ENCODE results near the gene P2RY11. TPM values are rescaled to one million over a fixed set of nuclear protein-coding genes. Genes with fewer than 3 reads are reported as not detected.

P2RY11 gene
- total RNA-seq, 3 donors from 2014 or later: 74.8 to 87.5 (median 82.6) TPM

DNA sequence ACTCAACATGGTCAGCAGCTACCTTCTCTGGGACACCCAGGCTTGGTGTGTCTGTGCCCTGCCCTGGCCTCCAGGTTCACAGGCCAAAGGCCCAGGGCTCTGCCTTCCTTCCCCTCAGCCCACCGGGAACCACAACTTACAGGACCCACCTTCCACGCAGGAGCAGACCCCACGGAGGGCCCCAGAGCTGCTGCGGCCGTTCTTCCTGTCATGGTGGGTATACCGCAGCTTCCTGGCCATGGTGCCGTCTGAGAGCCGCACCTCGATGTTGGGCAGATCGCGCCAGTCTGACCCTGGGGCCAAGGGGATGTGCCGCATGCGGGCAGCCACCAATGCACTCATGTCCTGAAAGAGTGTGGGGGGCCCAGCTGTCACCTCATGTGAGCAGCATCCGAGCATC lies 25.4 kb downstream of the P2RY11 start:
- Mint-ChIP-seq H3K27me3 (ENCODE audit: low read depth) (no peaks in the 10 kb centered on the region), H3K36me3 (ENCODE audit: insufficient read depth) (peaks cover 39% of the 10 kb centered on the region), H3K9me3 (no peaks in the 10 kb centered on the region), H3K4me1 (ENCODE audit: low read depth) (peaks cover 15% of the 10 kb centered on the region), H3K4me3 (no peak overlapping the region)
- no peak for ATAC-seq
- DNase-seq: no peak

- H3K36me3 Mint-ChIP-seq (ENCODE audit: insufficient read depth): peaks cover 40% of the 10 kb centered on the region
- no peak for DNase-seq
- H3K4me1 Mint-ChIP-seq (ENCODE audit: low read depth): peaks cover 26% of the 10 kb centered on the region
- H3K27me3 Mint-ChIP-seq (ENCODE audit: low read depth): no peaks in the 10 kb centered on the region
- H3K9me3 Mint-ChIP-seq: no peaks in the 10 kb centered on the region
- no peak overlapping the region for H3K4me3 Mint-ChIP-seq
- no peak for ATAC-seq
These were observed 26.5 kb downstream of the P2RY11 start for GRCh38 chr19:10137751-10138682.

DNA sequence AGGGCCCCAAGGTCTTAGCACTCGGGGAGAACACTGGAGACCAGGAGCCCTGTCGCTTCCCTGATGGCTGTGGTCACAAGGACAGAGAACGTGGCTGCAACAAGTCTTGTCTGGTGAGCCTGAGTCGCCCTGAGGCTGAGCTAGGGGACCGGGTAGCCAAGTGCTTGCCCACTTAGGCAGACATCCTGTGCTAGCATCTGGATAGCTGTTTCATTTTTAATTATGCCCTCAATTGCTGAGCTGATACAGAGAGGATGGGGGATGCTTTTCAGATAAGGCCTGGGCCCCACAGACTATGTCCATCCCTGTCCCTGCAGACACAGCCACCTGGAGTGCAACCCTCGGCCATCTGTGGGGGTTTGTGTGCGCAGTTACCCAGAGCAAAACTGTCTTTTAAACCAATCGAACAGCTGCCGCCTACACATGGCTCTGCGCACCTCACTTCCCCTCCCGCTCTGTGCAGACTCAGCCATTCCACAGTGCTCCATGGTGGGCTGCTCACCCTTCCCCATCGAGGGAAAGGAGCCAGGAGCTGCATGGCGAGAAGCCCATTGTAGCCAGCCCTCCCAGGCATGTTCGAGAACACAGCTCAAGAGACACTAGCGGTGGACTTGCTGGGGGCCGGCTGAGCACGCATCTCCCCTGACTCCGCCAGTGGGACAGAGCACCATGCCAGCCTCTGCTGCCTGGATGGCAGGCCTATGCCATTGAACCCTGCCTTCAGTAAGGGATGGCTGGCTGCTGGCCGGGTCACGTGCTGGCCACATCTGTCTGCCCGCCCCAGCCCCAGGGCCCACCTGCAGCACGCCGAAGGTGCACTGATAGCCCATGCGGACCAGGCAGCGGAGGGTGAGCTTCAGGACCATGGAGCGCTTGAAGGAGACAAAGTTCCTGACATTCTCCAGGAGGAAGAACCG lies 27.6 kb downstream of the P2RY11 start:
- Mint-ChIP-seq H3K27me3 (ENCODE audit: low read depth) (no peaks in the 10 kb centered on the region), H3K36me3 (ENCODE audit: insufficient read depth) (peaks cover 35% of the 10 kb centered on the region)

GRCh38 chr19:10139952-10140351 lies 28.5 kb downstream of the P2RY11 start:
- no peaks in the 10 kb centered on the region for H3K27me3 Mint-ChIP-seq (ENCODE audit: low read depth)
- H3K4me3 Mint-ChIP-seq: no peak overlapping the region
- DNase-seq (no peak), ATAC-seq (no peak)
- H3K9me3 Mint-ChIP-seq: no peaks in the 10 kb centered on the region
- H3K4me1 Mint-ChIP-seq (ENCODE audit: low read depth): peaks cover 38% of the 10 kb centered on the region
- H3K36me3 Mint-ChIP-seq (ENCODE audit: insufficient read depth): peaks cover 39% of the 10 kb centered on the region

More for the DNA sequence above, 27.6 kb downstream of the P2RY11 start:
- Mint-ChIP-seq H3K4me1 (ENCODE audit: low read depth) (peaks cover 34% of the 10 kb centered on the region), H3K4me3 (no peak overlapping the region), H3K9me3 (no peaks in the 10 kb centered on the region)
- ATAC-seq (no peak), DNase-seq (no peak)

DNA sequence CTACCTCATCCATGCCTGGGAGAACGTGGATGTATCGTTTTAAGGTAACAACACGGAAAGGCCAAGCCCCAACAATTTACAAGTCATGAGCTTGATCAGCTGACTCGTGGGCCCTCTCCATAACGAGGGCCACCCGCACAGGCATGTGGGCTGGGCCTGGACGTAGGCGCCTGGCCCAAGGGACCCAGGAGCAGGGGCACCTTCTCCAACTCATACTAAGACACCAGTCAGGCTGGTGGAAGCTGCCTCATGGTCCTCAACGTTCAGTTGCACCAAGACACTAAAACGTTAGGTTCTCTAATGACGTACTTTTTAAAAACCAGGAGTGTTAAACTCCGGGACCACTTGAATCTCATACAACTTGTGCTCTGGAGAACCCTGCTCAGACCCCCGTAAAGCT lies 30.0 kb downstream of the P2RY11 start:
- no peak for DNase-seq
- no peaks in the 10 kb centered on the region for H3K27me3 Mint-ChIP-seq (ENCODE audit: low read depth)
- H3K36me3 Mint-ChIP-seq (ENCODE audit: insufficient read depth): peaks cover 50% of the 10 kb centered on the region
- ATAC-seq: no peak
- no peak overlapping the region for H3K4me3 Mint-ChIP-seq
- no peaks in the 10 kb centered on the region for H3K9me3 Mint-ChIP-seq
- peaks cover 38% of the 10 kb centered on the region for H3K4me1 Mint-ChIP-seq (ENCODE audit: low read depth)

- Mint-ChIP-seq H3K27me3 (ENCODE audit: low read depth) (no peaks in the 10 kb centered on the region), H3K9me3 (no peaks in the 10 kb centered on the region), H3K4me1 (ENCODE audit: low read depth) (peaks cover 38% of the 10 kb centered on the region), H3K4me3 (no peak overlapping the region), H3K36me3 (ENCODE audit: insufficient read depth) (peaks cover 50% of the 10 kb centered on the region)
- no peak for DNase-seq
- no peak for ATAC-seq
These were observed 30.5 kb downstream of the P2RY11 start for GRCh38 chr19:10141973-10142372.

DNA sequence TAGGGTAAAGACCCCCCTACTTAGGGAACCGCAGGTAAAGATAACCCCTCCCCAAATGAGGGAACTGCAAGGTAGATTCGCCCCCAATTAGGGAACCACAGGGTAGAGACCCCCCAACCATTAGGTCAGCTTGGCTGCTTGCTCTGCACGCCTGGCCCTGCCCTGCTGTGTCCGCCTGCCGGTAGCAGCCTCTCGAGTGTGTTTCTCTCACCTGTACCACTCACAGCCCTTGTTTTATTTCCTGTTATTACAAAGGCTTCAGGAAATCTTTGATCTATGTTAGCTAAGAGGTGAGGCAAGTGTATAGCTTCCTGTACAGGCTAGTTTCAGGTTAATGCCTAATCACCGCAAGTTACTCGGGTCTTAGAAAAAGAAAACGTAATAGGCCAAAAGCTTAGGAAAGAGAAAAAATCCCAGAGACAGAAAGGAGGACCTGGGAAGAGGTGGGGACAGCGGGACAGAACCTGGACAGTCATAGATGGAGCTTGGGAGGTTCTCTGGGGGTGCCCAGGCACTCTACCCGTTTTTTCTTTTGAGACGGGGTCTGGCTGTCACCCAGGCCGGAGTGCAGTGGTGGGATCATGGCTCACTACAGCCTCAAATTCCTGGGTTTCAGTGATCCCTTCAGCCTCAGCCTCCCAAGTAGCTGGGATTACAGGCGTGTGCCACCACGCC lies 31.3 kb downstream of the P2RY11 start:
- DNase-seq (peak; percentile 38), ATAC-seq (peak; percentile 65 to 74)
- Mint-ChIP-seq H3K36me3 (ENCODE audit: insufficient read depth) (peaks cover 45% of the 10 kb centered on the region), H3K4me3 (peak overlapping the region; percentile 65), H3K27me3 (ENCODE audit: low read depth) (no peaks in the 10 kb centered on the region), H3K9me3 (no peaks in the 10 kb centered on the region), H3K4me1 (ENCODE audit: low read depth) (peaks cover 38% of the 10 kb centered on the region)

GRCh38 chr19:10143681-10144080 lies 32.2 kb downstream of the P2RY11 start:
- DNase-seq: no peak
- Mint-ChIP-seq H3K27me3 (ENCODE audit: low read depth) (no peaks in the 10 kb centered on the region), H3K36me3 (ENCODE audit: insufficient read depth) (peaks cover 44% of the 10 kb centered on the region), H3K9me3 (no peaks in the 10 kb centered on the region), H3K4me1 (ENCODE audit: low read depth) (peaks cover 38% of the 10 kb centered on the region), H3K4me3 (no peak overlapping the region)
- ATAC-seq: no peak

GRCh38 chr19:10144361-10144760 lies 32.9 kb downstream of the P2RY11 start:
- peaks cover 44% of the 10 kb centered on the region for H3K36me3 Mint-ChIP-seq (ENCODE audit: insufficient read depth)
- no peak overlapping the region for H3K4me3 Mint-ChIP-seq
- H3K27me3 Mint-ChIP-seq (ENCODE audit: low read depth): no peaks in the 10 kb centered on the region
- no peaks in the 10 kb centered on the region for H3K9me3 Mint-ChIP-seq
- ATAC-seq (no peak), DNase-seq (no peak)
- H3K4me1 Mint-ChIP-seq (ENCODE audit: low read depth): peaks cover 36% of the 10 kb centered on the region

DNA sequence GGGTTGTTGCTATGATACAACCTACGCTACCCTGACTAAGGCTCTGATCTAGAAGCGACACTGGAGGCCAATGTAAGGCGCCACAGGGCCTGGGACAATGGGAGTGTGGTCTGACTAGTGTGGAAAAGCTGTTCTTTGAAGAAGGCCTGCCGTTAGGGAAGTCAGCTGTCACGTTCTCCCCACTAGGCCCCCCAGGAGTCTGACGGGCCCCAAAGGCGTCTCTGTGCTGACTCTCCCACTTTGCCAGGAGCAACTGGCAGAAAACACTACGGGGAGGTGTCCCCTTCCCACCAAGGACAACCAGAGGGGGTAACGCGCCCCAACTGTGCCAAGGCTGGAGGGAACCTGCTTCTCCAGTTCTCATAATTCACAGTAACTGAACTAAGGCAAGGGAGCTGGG lies 33.5 kb downstream of the P2RY11 start:
- no peaks in the 10 kb centered on the region for H3K9me3 Mint-ChIP-seq
- peaks cover 43% of the 10 kb centered on the region for H3K36me3 Mint-ChIP-seq (ENCODE audit: insufficient read depth)
- peaks cover 33% of the 10 kb centered on the region for H3K4me1 Mint-ChIP-seq (ENCODE audit: low read depth)
- H3K4me3 Mint-ChIP-seq: no peak overlapping the region
- ATAC-seq: peak in 1 of 2 donors; percentile 30
- no peak for DNase-seq
- no peaks in the 10 kb centered on the region for H3K27me3 Mint-ChIP-seq (ENCODE audit: low read depth)

GRCh38 chr19:10146142-10146541 lies 34.6 kb downstream of the P2RY11 start:
- H3K27me3 Mint-ChIP-seq (ENCODE audit: low read depth): no peaks in the 10 kb centered on the region
- peaks cover 41% of the 10 kb centered on the region for H3K36me3 Mint-ChIP-seq (ENCODE audit: insufficient read depth)
- ATAC-seq (no peak), DNase-seq (no peak)
- H3K4me1 Mint-ChIP-seq (ENCODE audit: low read depth): peaks cover 31% of the 10 kb centered on the region
- no peaks in the 10 kb centered on the region for H3K9me3 Mint-ChIP-seq
- H3K4me3 Mint-ChIP-seq: no peak overlapping the region

DNA sequence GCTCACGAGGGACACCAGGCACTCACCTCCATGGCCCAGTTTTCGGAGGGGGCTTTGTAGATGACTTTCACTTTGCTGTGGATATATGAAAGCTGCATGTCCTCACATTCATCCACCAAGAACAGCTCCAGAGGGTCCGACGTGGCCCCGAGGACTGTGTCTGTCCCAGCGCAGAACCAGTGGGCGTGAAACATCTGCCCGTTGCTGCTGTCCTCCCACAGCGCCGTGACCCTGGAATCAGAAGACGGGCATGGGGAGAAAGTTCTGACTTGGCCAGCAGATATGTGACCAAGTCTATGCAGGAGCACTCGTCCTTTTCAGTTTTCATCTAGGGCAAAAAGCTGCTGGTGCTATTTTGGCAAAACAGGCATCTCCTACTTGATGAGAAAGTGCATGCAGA lies 37.9 kb downstream of the P2RY11 start:
- DNase-seq: no peak
- no peaks in the 10 kb centered on the region for H3K27me3 Mint-ChIP-seq (ENCODE audit: low read depth)
- ATAC-seq: no peak
- H3K4me3 Mint-ChIP-seq: no peak overlapping the region
- peaks cover 1% of the 10 kb centered on the region for H3K4me1 Mint-ChIP-seq (ENCODE audit: low read depth)
- H3K9me3 Mint-ChIP-seq: no peaks in the 10 kb centered on the region
- peaks cover 42% of the 10 kb centered on the region for H3K36me3 Mint-ChIP-seq (ENCODE audit: insufficient read depth)

GRCh38 chr19:10151521-10151920 lies 40.0 kb downstream of the P2RY11 start:
- H3K27me3 Mint-ChIP-seq (ENCODE audit: low read depth): no peaks in the 10 kb centered on the region
- ATAC-seq: no peak

GRCh38 chr19:10152100-10152499 lies 40.6 kb downstream of the P2RY11 start:
- Mint-ChIP-seq H3K4me1 (ENCODE audit: low read depth) (no peaks in the 10 kb centered on the region), H3K27me3 (ENCODE audit: low read depth) (no peaks in the 10 kb centered on the region), H3K36me3 (ENCODE audit: insufficient read depth) (peaks cover 43% of the 10 kb centered on the region), H3K9me3 (no peaks in the 10 kb centered on the region), H3K4me3 (no peak overlapping the region)
- peak; percentile 53 to 58 for ATAC-seq
- no peak for DNase-seq

More at GRCh38 chr19:10151521-10151920, 40.0 kb downstream of the P2RY11 start:
- H3K4me1 Mint-ChIP-seq (ENCODE audit: low read depth): no peaks in the 10 kb centered on the region
- H3K9me3 Mint-ChIP-seq: no peaks in the 10 kb centered on the region
- DNase-seq: no peak
- H3K36me3 Mint-ChIP-seq (ENCODE audit: insufficient read depth): peaks cover 40% of the 10 kb centered on the region
- H3K4me3 Mint-ChIP-seq: no peak overlapping the region
